GM18505 (cell line): ENCODE data around the gene AGBL2.
"Not testable (repeated sequence)": the region's sequence is repeated elsewhere in the genome, so short reads cannot be mapped to it uniquely, and the experiment has no call there.

Experiments
- ATAC-seq: cut with Tn5 transposase; IDR thresholded peaks from one replicate; pipeline ENCODE4 v1.9.1; 2021; ENCODE audit not compliant: unreplicated experiment
- POLR2A ChIP-seq: IDR thresholded peaks from 4 replicates; pipeline ENCODE4 v1.6.1; 2011; ENCODE audit warnings: borderline replicate concordance; ENCODE audit not compliant: insufficient read depth, insufficient read length; ENCODE audit errors: extremely low read depth

The AGBL2 gene

DNA sequence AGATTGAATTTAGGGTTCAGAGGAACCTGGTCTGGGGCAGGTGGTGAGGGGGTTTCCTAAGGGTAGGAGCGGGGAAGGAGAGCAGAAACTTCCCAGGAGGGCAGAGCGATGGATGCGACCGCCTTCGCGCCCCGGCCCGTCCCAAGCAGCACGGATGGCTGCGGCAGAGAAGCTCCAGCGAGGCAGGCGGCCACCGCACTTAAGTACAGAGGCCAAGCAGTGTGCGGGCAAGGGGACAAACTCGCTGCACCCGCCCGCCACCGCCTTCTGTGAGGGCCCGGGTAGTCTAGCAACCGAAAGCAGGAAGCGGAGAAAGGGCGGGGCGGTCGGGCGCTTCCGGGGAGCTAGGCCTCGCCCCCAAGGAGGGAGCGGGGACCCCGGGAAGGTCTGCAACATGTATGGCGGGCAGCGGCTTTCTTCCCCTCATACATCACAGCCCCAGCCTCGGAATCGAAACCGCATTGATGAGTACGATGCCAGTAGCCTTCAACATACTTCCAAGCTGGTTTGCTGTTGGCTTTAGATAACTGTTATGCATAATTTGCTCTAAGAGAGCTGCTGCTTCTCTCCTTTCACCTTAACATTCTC lies at the start of gene AGBL2:
AGBL2 (minus strand) TSS at position 288 of the 588 bp plus-strand sequence. CDS start 719 bp downstream, outside the sequence.
- peak; percentile 94 for TF ChIP-seq POLR2A
- peak; percentile 99 for ATAC-seq

DNA sequence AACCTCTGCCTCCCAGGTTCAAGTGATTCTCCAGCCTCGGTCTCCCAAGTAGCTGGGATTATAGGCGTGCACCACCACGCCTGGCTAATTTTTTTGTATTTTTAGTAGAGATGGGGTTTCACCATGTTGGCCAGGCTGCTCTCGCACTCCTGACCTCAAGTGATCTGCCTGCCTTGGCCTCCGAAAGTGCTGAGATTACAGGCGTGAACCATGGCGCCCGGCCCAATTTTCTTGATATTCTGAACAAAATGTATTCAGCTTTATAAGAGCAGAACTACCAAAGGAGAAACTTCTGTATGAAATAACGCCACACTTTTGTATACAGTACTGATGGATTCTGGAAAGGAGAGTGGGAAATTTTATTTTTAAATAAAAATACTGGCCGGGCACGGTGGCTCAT lies 44.1 kb upstream of the AGBL2 start:
- ATAC-seq = not testable (repeated sequence)

DNA sequence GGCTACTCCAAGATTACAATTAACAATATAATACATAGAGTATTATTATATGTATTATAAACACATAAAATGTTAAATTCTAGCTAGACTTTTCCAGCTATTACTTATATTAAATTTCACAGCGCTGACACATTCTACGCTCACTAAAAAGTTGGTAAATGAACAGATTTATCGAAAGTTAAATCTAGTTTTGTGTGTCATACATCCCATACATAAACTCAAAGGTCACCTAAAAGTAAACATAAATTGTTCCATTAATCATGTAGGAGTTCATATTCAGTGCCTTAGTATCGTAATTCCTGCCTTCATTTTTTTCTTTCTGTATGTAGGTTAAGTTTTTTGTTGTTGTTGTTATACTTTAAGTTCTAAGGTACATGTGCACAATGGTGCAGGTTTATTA lies 41.0 kb upstream of the AGBL2 start:
- no peak for ATAC-seq
- TF ChIP-seq POLR2A = no peak

GRCh38 chr11:47750725-47751124 lies 35.6 kb upstream of the AGBL2 start:
- no peak for ATAC-seq

GRCh38 chr11:47742494-47742893 lies 27.3 kb upstream of the AGBL2 start:
- ATAC-seq = not testable (repeated sequence)

More at GRCh38 chr11:47750725-47751124, 35.6 kb upstream of the AGBL2 start:
- no peak for TF ChIP-seq POLR2A

- ATAC-seq = not testable (repeated sequence)
These were observed 22.6 kb upstream of the AGBL2 start for GRCh38 chr11:47737817-47738216.

DNA sequence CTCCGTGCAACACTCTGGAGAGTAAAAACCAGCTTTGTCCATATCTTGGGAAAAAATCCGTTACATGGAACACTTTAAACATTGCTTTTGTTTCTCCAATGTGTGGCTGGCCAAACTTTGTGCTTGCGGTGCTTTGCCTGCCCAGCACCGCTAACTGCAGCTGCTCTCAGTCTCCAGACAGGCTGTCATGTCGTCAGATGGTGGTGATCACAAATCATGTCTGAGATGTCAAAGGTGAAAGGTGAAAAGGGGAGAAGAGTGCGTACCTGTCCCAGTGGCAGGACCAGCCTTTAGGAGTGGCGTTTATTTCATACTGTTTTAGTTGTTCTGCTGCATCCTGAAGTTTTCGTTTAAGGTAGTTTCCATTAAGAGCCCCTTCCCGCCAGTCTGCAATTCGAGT lies 17.1 kb upstream of the AGBL2 start:
- no peak for ATAC-seq
- no peak for TF ChIP-seq POLR2A

- ATAC-seq = no peak
- no peak for TF ChIP-seq POLR2A
These were observed 16.3 kb upstream of the AGBL2 start for GRCh38 chr11:47731475-47731874.

DNA sequence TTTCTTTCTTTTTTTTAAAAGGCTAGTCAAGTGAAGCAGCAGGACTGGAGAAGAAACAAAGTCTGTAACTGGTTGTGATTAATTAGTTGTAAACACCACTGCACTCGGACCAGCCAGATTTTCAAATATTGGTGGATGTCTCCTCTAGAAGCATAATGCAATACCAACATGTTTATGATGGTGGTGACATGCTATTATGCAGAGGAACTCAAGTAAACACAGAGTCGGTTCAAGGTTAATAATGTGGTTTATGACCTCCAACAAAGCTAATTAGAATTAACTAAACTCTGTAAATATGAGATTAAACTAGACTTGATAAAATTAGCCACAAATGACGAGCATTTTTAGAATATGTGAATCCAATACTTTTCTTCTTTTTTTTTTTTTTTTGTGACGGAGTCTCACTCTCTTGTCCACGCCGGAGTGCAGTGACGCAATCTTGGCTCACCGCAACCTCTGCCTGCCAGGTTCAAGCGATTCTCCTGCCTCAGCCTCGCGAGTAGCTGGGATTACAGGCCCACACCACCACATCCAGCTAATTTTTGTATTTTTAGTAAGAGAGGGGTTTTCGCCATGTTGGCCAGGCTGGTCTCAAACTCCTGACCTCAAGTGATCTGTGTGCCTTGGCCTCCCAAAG lies 11.8 kb upstream of the AGBL2 start:
- ATAC-seq = no peak

DNA sequence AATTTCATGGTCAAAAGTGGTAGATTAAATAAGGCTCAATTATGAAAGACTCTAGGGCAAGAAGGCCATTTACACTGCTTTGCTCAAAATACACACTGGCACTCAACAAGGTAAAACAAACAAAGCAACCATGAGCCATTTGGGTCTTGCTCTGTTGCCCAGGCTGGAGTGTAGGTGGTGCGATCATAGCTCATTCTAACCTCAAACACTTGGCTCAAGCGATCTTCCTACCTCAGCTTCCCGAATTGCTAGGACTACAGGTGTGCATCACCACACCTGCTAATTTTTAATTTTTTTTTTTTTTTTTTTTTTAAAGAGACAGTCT lies 10.9 kb upstream of the AGBL2 start:
- ATAC-seq = no peak
- no peak for TF ChIP-seq POLR2A

More for the DNA sequence above, 11.8 kb upstream of the AGBL2 start:
- TF ChIP-seq POLR2A = no peak

DNA sequence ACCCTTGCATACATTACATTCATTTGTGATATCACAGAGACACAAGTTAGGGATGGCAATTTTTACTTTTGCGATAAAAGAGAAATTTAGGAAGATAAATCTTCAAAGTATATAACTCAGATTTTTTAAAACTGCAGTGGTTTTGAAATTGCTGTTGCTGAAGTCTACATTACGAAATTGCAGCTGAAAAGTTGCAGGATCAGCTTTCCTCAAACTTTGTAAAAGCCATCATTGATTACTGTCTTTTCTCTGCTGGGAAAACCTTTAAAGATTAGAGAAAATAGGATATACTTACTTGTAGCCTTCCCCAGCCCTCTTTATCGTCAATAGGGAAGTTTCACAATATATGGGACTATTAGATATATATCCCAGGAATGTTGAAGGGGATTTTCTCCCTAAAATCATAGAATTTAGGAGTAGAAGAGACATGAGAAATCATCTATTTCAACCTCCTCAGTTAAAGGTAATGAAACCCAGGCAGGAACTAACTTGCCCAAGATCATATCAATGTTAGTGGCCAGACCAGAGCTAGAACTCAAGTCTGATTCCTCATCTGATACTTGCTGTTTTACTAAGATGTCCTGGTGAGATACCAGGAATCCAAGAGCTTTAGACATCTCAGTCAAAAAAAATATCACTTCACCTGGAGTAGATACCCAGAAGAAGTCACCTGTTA lies 10.4 kb upstream of the AGBL2 start:
- TF ChIP-seq POLR2A = no peak
- no peak for ATAC-seq

DNA sequence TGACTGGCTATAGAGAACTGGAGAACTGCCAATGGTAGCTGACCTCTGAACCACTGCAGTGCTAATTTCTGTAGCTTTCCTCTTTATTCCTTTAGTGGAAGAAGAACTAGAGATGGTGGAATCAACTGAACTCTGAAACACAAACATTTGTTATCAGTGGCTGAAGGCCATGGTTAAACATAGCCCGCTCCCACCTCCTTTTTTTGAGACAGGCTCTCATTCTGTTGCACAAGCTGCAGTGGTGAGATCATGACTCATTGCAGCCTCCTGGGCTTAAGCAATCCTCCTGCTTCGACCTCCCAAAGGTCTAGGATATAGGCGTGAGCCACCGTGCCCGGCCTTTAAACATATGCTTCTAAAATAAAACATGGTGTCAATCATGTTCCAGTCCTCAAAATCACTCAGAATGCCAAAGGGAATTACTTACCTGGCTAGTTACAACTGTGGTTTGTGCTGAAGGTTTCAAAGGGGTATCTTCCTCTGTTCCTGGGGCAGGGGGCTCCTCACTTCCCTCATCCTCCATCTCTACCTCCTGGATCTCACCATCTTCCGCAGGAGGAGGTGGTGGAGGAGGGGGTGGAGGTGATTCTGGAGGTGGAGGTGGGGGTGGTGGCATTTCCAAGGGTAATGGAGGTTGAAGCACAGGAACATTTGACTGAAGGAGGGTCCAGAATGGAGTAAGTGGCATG lies 9.0 kb upstream of the AGBL2 start:
- no peak for ATAC-seq

DNA sequence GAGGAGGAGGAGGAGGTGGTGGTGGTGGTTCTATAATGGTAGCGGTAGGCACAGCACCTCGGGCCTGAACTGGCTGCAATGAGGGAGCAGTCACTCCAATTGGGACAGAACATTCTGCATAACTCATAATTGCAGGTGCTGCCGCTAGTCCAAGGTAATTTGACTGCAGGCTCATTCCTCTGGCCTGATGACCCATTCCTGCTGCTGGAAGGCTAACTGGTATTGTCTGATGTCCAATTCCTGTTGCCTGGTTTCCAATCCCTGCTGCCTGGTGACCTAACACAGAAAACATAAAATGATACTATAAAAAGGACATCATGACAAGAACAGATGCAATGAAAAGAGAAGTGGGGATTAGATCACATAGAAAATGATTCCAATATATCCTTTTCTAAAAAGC lies 7.9 kb upstream of the AGBL2 start:
- ATAC-seq = no peak
- TF ChIP-seq POLR2A = no peak

More for the DNA sequence above, 9.0 kb upstream of the AGBL2 start:
- no peak for TF ChIP-seq POLR2A

- ATAC-seq = no peak
- TF ChIP-seq POLR2A = no peak
These were observed 5.5 kb upstream of the AGBL2 start for GRCh38 chr11:47720651-47721050.

DNA sequence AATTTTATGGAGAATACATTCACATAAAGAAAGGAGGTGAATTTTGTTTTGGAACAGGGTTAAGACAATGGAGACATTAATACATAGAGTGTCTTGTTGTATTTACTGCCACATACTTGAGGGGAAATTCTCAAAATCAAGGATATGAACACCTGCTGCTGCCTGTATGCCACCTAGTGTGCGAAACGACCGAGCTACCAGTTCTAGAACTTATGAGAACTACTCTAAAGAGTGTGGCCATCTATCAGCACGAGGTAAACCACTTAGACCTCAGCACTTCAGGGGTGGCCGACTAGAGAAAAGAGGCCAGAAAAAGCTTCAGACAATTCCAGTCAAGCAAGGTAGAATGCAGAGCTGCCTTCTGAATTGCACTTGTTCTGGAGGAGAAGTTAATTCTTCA lies 1.5 kb upstream of the AGBL2 start:
- no peak for ATAC-seq
- no peak for TF ChIP-seq POLR2A
